NCI-H2081 (cell line): ENCODE results near the gene FBH1.
A peak's percentile ranks its signal among the peaks of the same experiment; 100 is the strongest.
"Not testable (repeated sequence)": the region's sequence is repeated elsewhere in the genome, so short reads cannot be mapped to it uniquely, and the experiment has no call there.

ENCODE experiments used
- DNase-seq, 2 experiments: peaks; one replicate each; lab custom pipeline; 2025; lab: John Stamatoyannopoulos, UW

Gene FBH1

GRCh38 chr10:5876181-5876768, 13.8 kb upstream of the FBH1 start:
- peak in 1 of 2 experiments; percentile 28 for DNase-seq

DNA sequence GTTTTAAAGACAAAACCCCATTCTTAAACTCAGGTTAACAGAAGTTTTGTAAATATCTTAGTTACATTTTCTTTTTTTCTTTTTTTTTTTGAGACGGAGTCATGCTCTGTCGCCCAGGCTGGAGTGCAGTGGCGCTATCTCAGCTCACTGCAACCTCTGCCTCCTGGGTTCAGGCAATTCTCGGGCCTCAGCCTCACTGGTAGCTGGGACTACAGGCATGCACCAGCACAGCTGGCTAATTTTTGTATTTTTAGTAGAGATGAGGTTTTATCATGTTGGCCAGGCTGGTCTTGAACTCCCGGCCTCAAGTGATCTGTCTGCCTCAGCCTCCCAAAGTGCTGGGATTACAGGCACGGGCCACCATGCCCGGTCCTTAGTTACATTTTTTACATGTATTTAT, 13.0 kb upstream of the FBH1 start:
- DNase-seq: not testable (repeated sequence)

DNA sequence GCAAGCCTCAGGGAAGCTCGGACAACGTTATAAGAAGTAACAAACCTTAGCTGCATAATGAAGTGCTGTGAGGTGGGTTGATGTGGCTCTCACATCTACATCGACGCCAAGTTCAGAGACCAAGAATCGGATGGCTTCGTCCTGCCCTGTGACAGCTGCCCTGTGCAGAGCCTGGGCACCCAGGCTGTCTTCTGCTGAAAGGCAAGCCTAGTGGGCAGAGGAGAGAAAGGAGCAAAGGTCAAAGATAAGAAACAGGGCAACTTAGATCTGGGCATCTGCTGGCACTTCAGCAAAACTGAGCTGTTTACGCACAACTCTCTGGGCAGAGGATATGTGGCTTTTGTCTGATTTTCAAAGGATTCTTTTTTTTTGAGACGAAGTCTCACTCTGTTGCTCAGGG, 7.1 kb upstream of the FBH1 start:
- DNase-seq: no peak

DNA sequence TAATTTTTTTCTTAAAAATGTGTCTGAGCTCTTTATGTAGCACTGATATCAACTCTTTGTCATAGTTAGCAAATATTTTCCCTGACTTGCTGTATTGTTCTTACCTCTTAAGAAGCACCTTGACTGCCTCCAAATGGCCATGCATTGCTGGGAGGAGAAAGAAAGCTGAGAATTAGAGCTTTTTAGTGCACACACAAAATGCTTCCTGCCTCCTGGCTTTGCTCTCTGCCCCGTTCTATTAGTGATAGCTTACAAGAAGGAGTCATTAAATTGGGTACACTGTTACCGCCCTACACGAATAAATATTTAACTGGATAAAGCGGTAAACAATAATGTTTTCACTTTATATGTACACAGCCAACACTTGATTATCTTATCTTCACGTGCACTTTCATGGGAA, 4.4 kb upstream of the FBH1 start:
- DNase-seq: no peak

DNA sequence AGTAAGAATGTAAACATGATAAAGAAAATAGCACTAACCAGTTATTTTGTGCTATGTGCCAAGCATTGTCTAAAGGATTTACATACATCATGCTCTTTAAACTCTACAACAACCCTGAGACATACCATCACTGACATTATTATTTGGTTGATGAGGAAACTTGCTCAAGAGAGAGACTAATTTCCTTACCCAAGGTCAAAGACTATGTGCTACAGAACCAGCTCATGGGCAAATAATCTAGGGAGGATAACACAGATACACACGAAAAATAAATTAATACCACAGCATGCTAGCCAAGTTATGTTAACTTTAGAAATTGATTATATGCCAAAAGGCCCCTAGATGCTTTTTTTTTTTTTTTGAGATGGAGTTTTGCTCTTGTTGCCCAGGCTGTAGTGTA, 3.0 kb upstream of the FBH1 start:
- no peak for DNase-seq

DNA sequence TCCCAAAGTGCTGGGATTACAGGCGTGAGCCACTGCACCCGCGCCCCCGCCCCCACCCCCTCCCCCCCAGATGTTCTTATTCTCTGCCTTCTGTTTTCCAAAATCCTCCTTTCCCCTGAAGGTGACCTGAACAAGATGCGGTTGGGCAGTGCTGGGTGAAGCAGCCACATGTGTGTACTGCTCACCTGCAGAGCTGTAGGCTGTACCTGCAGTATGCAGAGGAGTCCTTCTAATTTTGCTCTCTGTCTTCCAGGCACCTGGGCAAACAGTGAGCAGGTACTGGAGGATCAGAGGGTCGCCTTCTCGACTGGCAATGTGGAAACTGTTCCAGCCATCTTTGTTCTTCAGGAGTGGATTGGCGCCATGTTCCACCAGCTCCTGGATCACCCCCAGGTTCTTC, 2.4 kb upstream of the FBH1 start:
- DNase-seq: no peak

GRCh38 chr10:5888351-5888750, 1.7 kb upstream of the FBH1 start:
- no peak for DNase-seq

DNA sequence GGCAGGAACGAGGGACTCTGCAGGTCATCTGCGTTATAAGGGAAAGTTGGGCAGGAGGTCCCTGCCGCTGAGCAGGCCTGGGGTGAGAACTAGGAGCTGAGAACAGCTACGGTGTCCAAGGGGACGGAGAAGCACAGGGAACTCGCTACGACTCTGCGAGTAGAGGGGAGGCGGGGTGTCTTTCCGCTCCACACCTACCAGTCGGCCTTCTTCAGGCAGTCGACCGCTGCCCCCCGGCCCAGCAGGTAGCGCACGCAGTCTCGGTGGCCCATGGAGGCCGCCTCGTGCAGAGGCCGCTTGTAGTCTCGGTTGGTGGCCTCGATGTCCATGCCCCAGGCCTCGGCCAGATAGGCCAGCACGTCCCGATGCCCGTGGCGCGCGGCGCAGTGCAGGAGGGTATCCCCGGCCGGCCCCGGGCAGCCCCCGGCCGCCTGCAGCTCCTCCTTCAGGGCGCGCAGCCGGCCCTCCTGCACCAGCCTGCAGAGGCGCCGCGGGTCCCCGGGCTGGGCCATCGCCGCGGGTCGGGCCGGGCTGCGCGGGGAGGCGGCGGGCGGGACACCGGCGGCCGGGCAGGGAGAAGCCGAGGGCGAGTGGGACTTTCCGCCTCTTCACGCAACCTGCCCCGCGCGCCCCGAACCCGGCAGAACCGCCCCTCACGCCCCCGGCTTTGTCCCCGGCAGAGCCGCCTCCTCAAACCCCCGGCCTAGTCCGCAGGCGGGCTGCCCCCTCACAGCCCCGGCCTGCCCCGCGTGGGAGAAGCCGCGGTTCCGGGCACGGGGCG, 1.0 kb upstream of the FBH1 start:
- DNase-seq: peak in 1 of 2 experiments; percentile 5

DNA sequence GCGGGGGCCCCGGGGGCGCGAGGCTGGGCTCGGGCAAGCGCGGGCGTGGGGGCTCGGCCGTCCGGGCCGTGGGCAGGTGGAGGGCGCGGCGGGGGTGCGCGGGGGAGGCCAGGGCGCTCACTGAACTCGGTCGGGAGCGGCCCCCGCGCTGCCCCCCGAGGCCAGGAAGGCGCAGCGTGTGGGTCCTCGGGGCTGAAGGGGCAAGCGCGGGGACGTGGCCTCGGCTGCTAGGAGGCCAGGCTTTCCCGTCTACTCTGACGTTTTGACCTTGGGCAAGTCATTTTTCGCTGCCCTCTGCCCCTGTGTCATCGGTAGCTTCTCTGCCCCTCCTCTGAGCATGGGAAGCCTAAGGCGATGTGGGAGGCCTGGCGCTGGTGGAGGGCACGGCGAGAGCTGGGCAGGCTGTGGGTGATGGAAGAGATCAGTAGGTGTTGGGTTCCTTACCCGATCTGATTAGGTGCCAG, 441 bp downstream of the FBH1 start:
- DNase-seq: no peak

DNA sequence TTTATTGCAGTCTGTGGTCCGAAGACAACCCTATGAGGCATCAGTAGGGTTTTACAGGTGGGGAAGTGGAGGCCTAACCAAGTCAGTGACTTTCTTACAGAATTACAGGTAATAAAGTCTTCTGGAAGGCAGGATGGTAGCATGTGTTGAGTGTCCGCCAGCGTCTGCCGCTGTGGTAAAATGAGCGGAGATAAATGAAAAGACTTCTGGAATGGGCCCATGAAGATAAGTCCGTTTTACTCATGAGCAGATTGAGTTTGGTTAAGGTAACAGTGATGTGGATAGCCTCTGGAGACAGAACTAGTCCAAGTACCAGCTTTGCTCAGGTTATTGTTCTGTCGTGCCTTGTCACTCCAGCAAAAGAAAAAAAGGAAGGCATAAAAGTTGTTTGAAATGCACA, 966 bp downstream of the FBH1 start:
- DNase-seq: no peak

- DNase-seq: no peak
Observed at GRCh38 chr10:5892007-5892406, 2.0 kb downstream of the FBH1 start.

DNA sequence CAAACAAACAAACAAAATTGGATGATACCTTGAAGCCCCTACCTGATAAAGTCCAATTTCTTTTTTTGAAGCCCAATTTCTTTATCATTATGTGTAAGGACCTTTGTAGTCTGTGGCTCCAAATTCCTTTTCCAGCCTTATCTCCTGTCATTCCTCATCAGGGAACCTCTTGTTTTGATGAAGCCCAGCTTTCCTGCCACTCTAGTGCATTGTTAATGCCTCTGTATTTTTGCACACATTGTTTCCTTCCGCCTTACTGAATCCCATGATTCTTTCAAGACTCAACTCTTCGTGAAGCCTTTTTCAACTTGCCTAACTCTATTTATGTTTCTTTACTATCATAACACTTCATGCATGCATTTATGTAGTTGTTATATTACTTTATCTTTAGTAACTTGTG, 3.3 kb downstream of the FBH1 start:
- DNase-seq: no peak

- DNase-seq: no peak
Observed at GRCh38 chr10:5894403-5894802, 4.4 kb downstream of the FBH1 start.

DNA sequence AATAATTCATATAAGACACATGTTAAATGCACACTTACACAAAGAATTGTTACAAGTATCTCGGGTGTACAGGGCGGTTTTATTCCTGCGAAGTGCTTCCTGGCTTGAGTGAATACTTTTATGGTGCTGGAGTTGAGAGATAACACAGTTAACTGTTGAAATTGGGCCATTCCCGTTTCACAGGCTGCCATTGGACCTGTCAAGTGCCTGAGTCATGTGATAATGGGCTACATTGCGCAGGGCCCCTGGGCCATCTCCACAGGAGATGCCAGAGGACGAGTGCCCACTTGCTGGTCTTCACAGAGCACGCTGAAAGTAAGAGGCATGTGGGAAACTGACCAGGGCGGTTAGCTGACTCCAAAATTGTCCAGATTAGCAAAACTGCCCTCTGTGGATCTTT, 4.8 kb downstream of the FBH1 start:
- DNase-seq: no peak

GRCh38 chr10:5895365-5895764, 5.3 kb downstream of the FBH1 start:
- DNase-seq: no peak

DNA sequence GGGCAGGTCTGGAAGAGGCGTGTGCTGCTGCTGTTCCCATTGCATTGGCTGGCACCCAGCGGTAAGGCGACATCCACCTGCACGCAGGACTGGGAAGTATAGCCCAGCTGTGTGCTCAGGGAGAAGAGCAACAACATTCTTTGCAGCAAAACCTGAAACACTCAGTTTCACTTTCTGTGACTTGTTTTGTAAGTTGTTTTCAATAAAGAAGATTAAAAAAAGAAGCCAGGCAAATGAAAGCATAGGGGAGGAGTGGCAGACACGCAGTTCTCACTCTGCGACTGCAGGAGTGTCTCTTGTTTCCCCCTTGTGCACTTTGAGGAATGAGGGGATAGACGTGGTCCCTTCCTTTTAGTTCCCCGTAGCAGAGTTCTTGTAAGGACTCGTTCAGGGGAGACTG, 5.8 kb downstream of the FBH1 start:
- DNase-seq: no peak

DNA sequence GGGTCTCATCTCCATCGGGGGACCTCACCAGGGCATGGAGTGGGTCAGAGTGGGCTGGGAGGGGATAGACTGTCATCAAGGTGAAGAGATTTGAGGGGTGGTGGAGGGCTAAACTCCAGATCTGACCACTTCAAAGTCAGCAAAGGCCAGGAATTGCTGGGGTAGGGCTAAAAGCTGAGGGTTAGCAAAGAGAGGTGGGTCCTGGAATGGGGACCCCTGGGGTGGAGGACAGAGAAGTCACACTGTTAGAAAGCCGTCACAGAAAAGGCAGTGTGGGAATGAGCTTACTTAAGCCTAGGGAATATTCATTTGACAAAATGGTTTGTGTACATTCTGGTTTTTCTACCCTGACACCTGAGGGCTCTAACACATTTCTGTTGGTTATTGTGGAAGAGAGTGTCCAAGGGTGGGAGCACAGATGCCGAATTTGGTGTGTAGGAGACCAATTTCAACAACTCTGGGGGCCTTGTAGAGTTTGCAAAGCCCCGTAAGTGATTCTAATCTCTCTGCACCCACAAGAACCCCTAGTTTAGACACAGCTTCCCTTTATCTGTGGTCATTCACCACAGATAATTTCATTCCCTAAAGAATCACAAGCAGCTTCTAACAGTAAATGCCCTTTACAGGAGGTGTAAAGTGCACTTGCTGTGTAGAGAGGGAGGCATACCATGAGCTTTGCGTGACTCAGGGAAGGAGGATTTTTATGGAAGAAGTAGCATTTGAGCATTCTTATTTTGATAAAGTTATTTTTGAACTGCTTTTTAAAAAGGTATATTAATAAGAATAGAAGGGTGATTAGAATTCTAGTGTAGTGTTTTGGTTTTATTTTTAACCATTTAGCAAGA, 6.4 kb downstream of the FBH1 start:
- DNase-seq: no peak

DNA sequence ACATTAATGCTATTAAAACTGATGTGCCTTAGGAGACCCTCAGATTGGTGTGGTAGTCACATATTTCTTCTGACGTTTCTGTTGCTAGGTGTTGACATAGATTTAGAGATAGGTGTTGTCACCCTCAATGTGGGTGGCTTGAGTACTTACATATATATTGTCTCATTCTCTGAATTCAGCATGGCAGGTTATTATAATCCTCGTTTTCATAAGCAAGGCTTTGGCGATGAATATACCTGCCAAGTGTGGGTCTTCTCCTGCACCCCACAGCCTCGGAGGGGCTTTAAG, 7.0 kb downstream of the FBH1 start:
- no peak for DNase-seq

GRCh38 chr10:5897504-5897903, 7.5 kb downstream of the FBH1 start:
- DNase-seq: no peak

DNA sequence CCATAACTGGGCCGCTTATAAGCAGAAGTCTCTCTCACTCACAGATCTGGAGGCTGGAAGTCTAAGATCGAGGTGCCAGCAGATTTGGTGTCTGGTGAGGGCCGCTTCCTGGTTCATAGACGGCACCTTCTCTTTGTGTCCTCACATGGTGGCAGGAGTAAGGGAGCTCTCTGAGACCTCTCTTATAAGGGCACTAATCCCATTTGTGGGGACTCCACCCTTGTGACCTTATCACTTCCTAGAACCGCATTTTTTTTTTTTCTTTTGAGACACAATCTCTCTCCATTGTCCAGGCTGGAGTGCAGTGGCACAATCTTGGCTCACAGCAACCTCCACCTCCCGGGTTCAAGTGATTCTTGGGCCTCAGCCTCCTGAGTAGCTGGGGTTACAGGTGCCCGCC, 8.1 kb downstream of the FBH1 start:
- DNase-seq: no peak

DNA sequence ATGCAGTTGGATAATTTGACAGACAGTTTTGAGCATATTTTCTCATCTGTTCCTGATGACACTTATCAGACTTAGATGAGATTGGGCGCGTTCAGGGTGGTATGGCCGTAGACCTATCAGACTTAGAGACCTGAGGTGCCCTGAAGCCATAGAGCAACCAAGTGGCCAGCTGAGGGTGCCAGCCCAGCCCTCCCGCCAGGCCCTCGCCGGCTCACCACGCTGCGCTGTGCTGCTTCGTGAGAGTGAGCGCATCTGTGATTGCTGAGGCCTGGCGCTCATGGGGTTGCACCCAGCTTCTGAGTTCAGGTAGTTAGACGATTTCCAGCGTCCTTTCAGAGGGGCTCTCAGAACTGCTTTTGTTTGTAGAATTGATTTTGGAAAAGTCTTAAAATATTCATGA, 10.2 kb downstream of the FBH1 start:
- no peak for DNase-seq

DNA sequence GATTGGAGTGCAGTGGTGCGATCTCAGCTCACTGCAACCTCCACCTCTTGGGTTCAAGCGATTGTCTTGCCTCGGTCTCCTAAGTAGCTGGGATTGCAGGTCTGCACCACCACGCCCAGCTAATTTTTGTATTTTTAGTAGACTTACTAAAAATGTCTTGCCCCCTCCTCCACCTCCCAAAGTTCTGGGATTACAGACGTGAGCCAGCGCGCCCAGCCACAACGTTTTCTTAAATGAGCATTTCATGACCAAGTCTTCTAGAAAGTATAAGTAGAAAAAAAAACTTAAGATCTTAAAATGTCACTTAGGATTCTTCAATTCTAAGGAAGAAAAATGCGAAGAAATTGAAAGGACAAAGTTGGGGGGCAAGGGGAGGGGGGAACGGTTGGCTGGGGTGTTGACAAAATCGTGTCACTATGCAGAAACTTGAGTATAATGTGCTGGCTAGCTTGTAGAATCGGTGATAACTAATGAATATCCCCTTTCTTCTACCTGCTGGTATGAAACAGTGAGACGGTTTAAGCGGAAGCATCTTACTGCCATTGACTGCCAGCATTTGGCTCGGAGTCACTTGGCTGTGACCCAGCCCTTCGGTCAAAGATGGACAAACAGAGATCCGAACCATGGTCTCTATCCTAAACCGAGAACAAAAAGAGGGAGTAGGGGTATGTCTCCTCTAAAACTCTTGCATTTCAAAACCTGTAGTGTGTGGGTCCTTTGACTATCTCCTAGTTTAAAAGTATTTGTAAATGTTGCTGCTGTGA, 12.7 kb downstream of the FBH1 start:
- DNase-seq: no peak
